Mammary epithelial cell (primary cell): Measurements from ENCODE around the gene FLT4.
A peak's percentile ranks its signal among the peaks of the same experiment; 100 is the strongest.

ENCODE experiments used
- CTCF ChIP-seq, 2 donors: IDR thresholded peaks in 1 of 2; conservative IDR thresholded peaks in 1 of 2; 2 replicates each; pipeline ENCODE4 v1.5.1; 2011 to 2012; ENCODE audit warnings: inconsistent platforms in 2 of 2, low read length in 2 of 2, mild to moderate bottlenecking in 2 of 2, control low read depth in 1 of 2, low read depth in 1 of 2; ENCODE audit not compliant: insufficient read depth in 1 of 2; ENCODE audit errors: extremely low read depth in 1 of 2
- EZH2 ChIP-seq: IDR thresholded peaks from 2 replicates; pipeline ENCODE4 v1.6.1; 2012; ENCODE audit warnings: low read length, inconsistent platforms, borderline replicate concordance

- TF ChIP-seq EZH2 (peak; percentile 32), CTCF (conservative IDR thresholded peaks at IDR 0.05 in 1 of 2, IDR thresholded peaks at IDR 0.05 in 1 of 2; ENCODE audit: extremely low read depth in 1 of 2, insufficient read depth in 1 of 2, low read depth in 1 of 2, low read length in 2 of 2) (no peak)
Measured at GRCh38 chr5:180589771-180590542, 59.4 kb downstream of the FLT4 start.
